Urothelium cell line (cell line): ENCODE results near the gene GALNT7.
"Not testable (repeated sequence)": the region's sequence is repeated elsewhere in the genome, so short reads cannot be mapped to it uniquely, and the experiment has no call there.

Experiments used
- DNase-seq: peaks from one replicate; pipeline ENCODE4 v3.0.0; 2011; ENCODE audit warnings: low spot score, mixed read lengths
- FAIRE-seq: peaks from 2 replicates; lab custom pipeline; 2011; peaks lifted over from hg19 to GRCh38; lab: Jason Lieb, UNC

GALNT7 gene

GRCh38 chr4:173166491-173166890 is 2.1 kb upstream of the GALNT7 start:
- FAIRE-seq (no peak), DNase-seq (no peak)

- FAIRE-seq (no peak), DNase-seq (peak; percentile 54)
These were observed 734 bp upstream of the GALNT7 start for GRCh38 chr4:173167758-173168395.

- FAIRE-seq = no peak
- no peak for DNase-seq
These were observed 492 bp downstream of the GALNT7 start for GRCh38 chr4:173169178-173169427.

- DNase-seq = peak; percentile 60
- FAIRE-seq = no peak
These were observed 994 bp downstream of the GALNT7 start for GRCh38 chr4:173169428-173170181.

- no peak for FAIRE-seq
- no peak for DNase-seq
These were observed 1.7 kb downstream of the GALNT7 start for GRCh38 chr4:173170182-173170778.

GRCh38 chr4:173171098-173171497 is 2.5 kb downstream of the GALNT7 start:
- DNase-seq (peak; percentile 16), FAIRE-seq (no peak)

- DNase-seq = no peak
- no peak for FAIRE-seq
These were observed 3.4 kb downstream of the GALNT7 start for GRCh38 chr4:173171987-173172386.

- DNase-seq (no peak), FAIRE-seq (no peak)
These were observed 5.6 kb downstream of the GALNT7 start for GRCh38 chr4:173174184-173174583.

GRCh38 chr4:173174594-173175012 is 6.0 kb downstream of the GALNT7 start:
- FAIRE-seq (no peak), DNase-seq (no peak)

- no peak for DNase-seq
These were observed 7.4 kb downstream of the GALNT7 start for GRCh38 chr4:173176010-173176409.

GRCh38 chr4:173177232-173177631 is 8.6 kb downstream of the GALNT7 start:
- FAIRE-seq = no peak

More at GRCh38 chr4:173176010-173176409, 7.4 kb downstream of the GALNT7 start:
- FAIRE-seq = no peak

GRCh38 chr4:173178144-173178543 is 9.5 kb downstream of the GALNT7 start:
- DNase-seq (no peak), FAIRE-seq (no peak)

More at GRCh38 chr4:173177232-173177631, 8.6 kb downstream of the GALNT7 start:
- no peak for DNase-seq

- DNase-seq = peak; percentile 16
- no peak for FAIRE-seq
These were observed 13.2 kb downstream of the GALNT7 start for GRCh38 chr4:173181848-173182247.

GRCh38 chr4:173182403-173182802 is 13.8 kb downstream of the GALNT7 start:
- peak; percentile 23 for DNase-seq

GRCh38 chr4:173183659-173184247 is 15.1 kb downstream of the GALNT7 start:
- not testable (repeated sequence) for DNase-seq, FAIRE-seq

More at GRCh38 chr4:173182403-173182802, 13.8 kb downstream of the GALNT7 start:
- FAIRE-seq = peak; percentile 91

GRCh38 chr4:173185847-173186510 is 17.4 kb downstream of the GALNT7 start:
- FAIRE-seq (no peak), DNase-seq (no peak)

GRCh38 chr4:173187732-173188131 is 19.1 kb downstream of the GALNT7 start:
- DNase-seq = no peak
- no peak for FAIRE-seq

- DNase-seq = no peak
- no peak for FAIRE-seq
These were observed 20.0 kb downstream of the GALNT7 start for GRCh38 chr4:173188648-173189047.

- FAIRE-seq = no peak
These were observed 20.6 kb downstream of the GALNT7 start for GRCh38 chr4:173189117-173189693.

GRCh38 chr4:173191623-173192041 is 23.0 kb downstream of the GALNT7 start:
- DNase-seq = no peak
- FAIRE-seq = no peak

More at GRCh38 chr4:173189117-173189693, 20.6 kb downstream of the GALNT7 start:
- no peak for DNase-seq
